Nephron (organoid): ENCODE data around the gene CCND1.
A peak's percentile ranks its signal among the peaks of the same experiment; 100 is the strongest.

ENCODE experiments used
- H3K27ac Mint-ChIP-seq, 3 experiments: 2 replicates each; pipeline ENCODE4 v1.8.0; 2020; ENCODE audit warnings: mixed read lengths in 3 of 3, mild to moderate bottlenecking in 2 of 3, moderate library complexity in 1 of 3
- H3K27me3 Mint-ChIP-seq: 2 replicates; pipeline ENCODE4 v1.8.0; 2021; ENCODE audit warnings: low read depth, mild to moderate bottlenecking, moderate library complexity, mixed read lengths
- H3K36me3 Mint-ChIP-seq: 2 replicates; pipeline ENCODE4 v1.8.0; 2020; ENCODE audit warnings: low read depth, mixed read lengths
- H3K4me1 Mint-ChIP-seq: 2 replicates; pipeline ENCODE4 v1.8.0; 2020; ENCODE audit warnings: mixed read lengths
- H3K4me3 Mint-ChIP-seq, 3 experiments: 2 replicates each; pipeline ENCODE4 v1.8.0; 2020; ENCODE audit warnings: mild to moderate bottlenecking in 3 of 3, mixed read lengths in 3 of 3, moderate library complexity in 2 of 3
- H3K9me3 Mint-ChIP-seq: 2 replicates; pipeline ENCODE4 v1.8.0; 2020; ENCODE audit warnings: mixed read lengths
- CTCF ChIP-seq, 3 experiments: fragments of 200-600 bp; sonication (generic); IDR thresholded peaks; one replicate each; pipeline ENCODE4 v1.5.0; 2021; ENCODE audit warnings: antibody characterized with exemption in 3 of 3; ENCODE audit not compliant: unreplicated experiment in 3 of 3

Gene CCND1

GRCh38 chr11:69637198-69637940 is 3.6 kb upstream of the CCND1 start:
- Mint-ChIP-seq H3K9me3 (no peaks in the 10 kb centered on the region), H3K4me3 (peak overlapping the region; percentile 73 to 77 (median 76)), H3K27me3 (peaks cover 67% of the 10 kb centered on the region), H3K36me3 (no peaks in the 10 kb centered on the region), H3K27ac (peak overlapping the region in 1 of 3 experiments; percentile 20), H3K4me1 (peaks cover 26% of the 10 kb centered on the region)
- no peak for TF ChIP-seq CTCF (IDR thresholded peaks at IDR 0.05; ENCODE audit: unreplicated experiment in 3 of 3)

GRCh38 chr11:69637941-69638871 is 2.8 kb upstream of the CCND1 start:
- Mint-ChIP-seq H3K4me1 (peaks cover 26% of the 10 kb centered on the region), H3K27ac (peak overlapping the region; percentile 69 to 86 (median 74)), H3K9me3 (no peaks in the 10 kb centered on the region), H3K36me3 (no peaks in the 10 kb centered on the region), H3K27me3 (peaks cover 66% of the 10 kb centered on the region), H3K4me3 (peak overlapping the region; percentile 77 to 84 (median 83))
- TF ChIP-seq CTCF (IDR thresholded peaks at IDR 0.05; ENCODE audit: unreplicated experiment in 3 of 3): no peak

- Mint-ChIP-seq H3K4me3 (peak overlapping the region; percentile 93 to 99 (median 94)), H3K27me3 (peaks cover 72% of the 10 kb centered on the region), H3K9me3 (no peaks in the 10 kb centered on the region), H3K27ac (peak overlapping the region; percentile 69 to 79 (median 76)), H3K4me1 (peaks cover 31% of the 10 kb centered on the region), H3K36me3 (peaks cover 3% of the 10 kb centered on the region)
- no peak for TF ChIP-seq CTCF (IDR thresholded peaks at IDR 0.05; ENCODE audit: unreplicated experiment in 3 of 3)
Measured at GRCh38 chr11:69638941-69639681, 1.8 kb upstream of the CCND1 start.

- peaks cover 4% of the 10 kb centered on the region for H3K36me3 Mint-ChIP-seq
- peak overlapping the region in 2 of 3 experiments; percentile 57 to 94 for H3K27ac Mint-ChIP-seq
- H3K9me3 Mint-ChIP-seq: no peaks in the 10 kb centered on the region
Measured at GRCh38 chr11:69639831-69640230, 1.1 kb upstream of the CCND1 start.

More at GRCh38 chr11:69639831-69640230, 1.1 kb upstream of the CCND1 start:
- H3K27me3 Mint-ChIP-seq: peaks cover 67% of the 10 kb centered on the region
- peak overlapping the region; percentile 93 to 99 (median 94) for H3K4me3 Mint-ChIP-seq
- TF ChIP-seq CTCF (IDR thresholded peaks at IDR 0.05; ENCODE audit: unreplicated experiment in 3 of 3): no peak
- peaks cover 34% of the 10 kb centered on the region for H3K4me1 Mint-ChIP-seq
